Endothelial cell (in vitro differentiated cells): ENCODE measurements around the gene RASL10A. TPM values are rescaled to one million over a fixed set of nuclear protein-coding genes. Genes with fewer than 3 reads are reported as not detected.

ENCODE experiments used
- DNase-seq: peaks from one replicate; pipeline ENCODE4 v3.0.0; 2021; ENCODE audit warnings: low spot score
- H3K27ac Mint-ChIP-seq: one replicate; pipeline ENCODE4 v1.8.0; 2021; ENCODE audit warnings: mixed read lengths, inconsistent platforms; ENCODE audit not compliant: unreplicated experiment
- H3K27me3 Mint-ChIP-seq: one replicate; pipeline ENCODE4 v1.8.0; 2021; ENCODE audit warnings: mild to moderate bottlenecking, moderate library complexity, mixed read lengths, inconsistent platforms; ENCODE audit not compliant: unreplicated experiment
- H3K36me3 Mint-ChIP-seq: one replicate; pipeline ENCODE4 v1.8.0; 2021; ENCODE audit warnings: mild to moderate bottlenecking, low read depth, mixed read lengths, inconsistent platforms; ENCODE audit not compliant: unreplicated experiment
- H3K4me1 Mint-ChIP-seq: one replicate; pipeline ENCODE4 v1.8.0; 2021; ENCODE audit warnings: mild to moderate bottlenecking, mixed read lengths, inconsistent platforms; ENCODE audit not compliant: unreplicated experiment
- H3K4me3 Mint-ChIP-seq: one replicate; pipeline ENCODE4 v1.8.0; 2021; ENCODE audit warnings: mild to moderate bottlenecking, mixed read lengths, inconsistent platforms; ENCODE audit not compliant: unreplicated experiment
- H3K9me3 Mint-ChIP-seq: one replicate; pipeline ENCODE4 v1.8.0; 2021; ENCODE audit warnings: mixed read lengths, inconsistent platforms; ENCODE audit not compliant: unreplicated experiment
- CTCF ChIP-seq: fragments of 200-600 bp; sonication (generic); IDR thresholded peaks from one replicate; pipeline ENCODE4 v1.5.0; 2021; ENCODE audit warnings: antibody characterized with exemption; ENCODE audit not compliant: unreplicated experiment
- total RNA-seq: library from RNA; stranded (reverse); fragmentation: NEBNext Ultra II Directional; extraction: Animal tissue kit (Norgen Biotek cat#: 25700); gene quantifications from one replicate; pipeline ENCODE4 v1.2.1, GENCODE V29; 2021; ENCODE audit not compliant: unreplicated experiment

Gene RASL10A
- total RNA-seq, 1 donor from 2014 or later, result 30.1 TPM

- H3K9me3 Mint-ChIP-seq, result no peaks in the 10 kb centered on the region
- peaks cover 17% of the 10 kb centered on the region for H3K27me3 Mint-ChIP-seq
- peaks cover 28% of the 10 kb centered on the region for H3K36me3 Mint-ChIP-seq
- TF ChIP-seq CTCF, result peak; percentile 21
- no peak overlapping the region for H3K27ac Mint-ChIP-seq
- H3K4me3 Mint-ChIP-seq, result no peak overlapping the region
- H3K4me1 Mint-ChIP-seq, result peaks cover 14% of the 10 kb centered on the region
- DNase-seq, result no peak
These were observed 12.6 kb upstream of the RASL10A start for GRCh38 chr22:29328055-29328454.

GRCh38 chr22:29327089-29327764 is 11.7 kb upstream of the RASL10A start:
- H3K9me3 Mint-ChIP-seq, result no peaks in the 10 kb centered on the region
- H3K27ac Mint-ChIP-seq, result no peak overlapping the region
- no peak for DNase-seq
- peaks cover 30% of the 10 kb centered on the region for H3K36me3 Mint-ChIP-seq
- peaks cover 17% of the 10 kb centered on the region for H3K27me3 Mint-ChIP-seq
- TF ChIP-seq CTCF, result no peak
- peaks cover 11% of the 10 kb centered on the region for H3K4me1 Mint-ChIP-seq
- peak overlapping the region; percentile 74 for H3K4me3 Mint-ChIP-seq

GRCh38 chr22:29326481-29326880 is 11.0 kb upstream of the RASL10A start:
- H3K4me1 Mint-ChIP-seq, result peaks cover 8% of the 10 kb centered on the region
- no peaks in the 10 kb centered on the region for H3K9me3 Mint-ChIP-seq
- peak overlapping the region; percentile 36 for H3K27ac Mint-ChIP-seq
- DNase-seq, result no peak
- no peak for TF ChIP-seq CTCF
- peaks cover 32% of the 10 kb centered on the region for H3K36me3 Mint-ChIP-seq
- peaks cover 17% of the 10 kb centered on the region for H3K27me3 Mint-ChIP-seq
- H3K4me3 Mint-ChIP-seq, result peak overlapping the region; percentile 79

GRCh38 chr22:29325785-29326315 is 10.4 kb upstream of the RASL10A start:
- peaks cover 32% of the 10 kb centered on the region for H3K36me3 Mint-ChIP-seq

More at GRCh38 chr22:29325785-29326315, 10.4 kb upstream of the RASL10A start:
- Mint-ChIP-seq H3K4me1 (peaks cover 6% of the 10 kb centered on the region), H3K9me3 (no peaks in the 10 kb centered on the region), H3K27ac (peak overlapping the region; percentile 24), H3K27me3 (peaks cover 17% of the 10 kb centered on the region), H3K4me3 (no peak overlapping the region)
- TF ChIP-seq CTCF, result no peak
- no peak for DNase-seq
